Activated CD8-positive, alpha-beta memory T cell treated with anti-CD3 and anti-CD28 coated beads, Interleukin-2, amount 10 ng/mL, durations not matched to agents 7 days and 5 days (primary cell): Measurements from ENCODE around the gene MYPN. TPM values are rescaled to one million over a fixed set of nuclear protein-coding genes. Genes with fewer than 3 reads are reported as not detected.
"Not testable (repeated sequence)": the region's sequence is repeated elsewhere in the genome, so short reads cannot be mapped to it uniquely, and the experiment has no call there.

Source experiments
- ATAC-seq: fragments of 150-1000 bp; cut with Tn5 transposase; one replicate; pipeline ENCODE4 v1.10.0; 2021; ENCODE audit warnings: moderate library complexity
- CTCF ChIA-PET: fragments of 350-600 bp; sonication (Branson Sonifier 250); formaldehyde crosslinking; loops from one replicate; lab custom pipeline; 2021; ENCODE audit warnings: antibody characterized with exemption; lab: Charles Lee
- DNase-seq: peaks from one replicate; pipeline ENCODE4 v3.0.0-alpha.2; 2020
- H3K27ac Mint-ChIP-seq: one replicate; pipeline ENCODE4 v1.8.0; 2021; ENCODE audit warnings: mild to moderate bottlenecking, mixed read lengths
- H3K27me3 Mint-ChIP-seq: one replicate; pipeline ENCODE4 v1.8.0; 2021; ENCODE audit warnings: mixed read lengths
- H3K36me3 Mint-ChIP-seq: one replicate; pipeline ENCODE4 v1.8.0; 2021; ENCODE audit warnings: mild to moderate bottlenecking, mixed read lengths
- H3K4me1 Mint-ChIP-seq: one replicate; pipeline ENCODE4 v1.8.0; 2021; ENCODE audit warnings: mixed read lengths
- H3K4me3 Mint-ChIP-seq: one replicate; pipeline ENCODE4 v1.8.0; 2021; ENCODE audit warnings: mild to moderate bottlenecking, moderate library complexity, mixed read lengths
- H3K9me3 Mint-ChIP-seq: one replicate; pipeline ENCODE4 v1.8.0; 2022; ENCODE audit warnings: low read depth, mixed read lengths
- total RNA-seq, 2 experiments: library from RNA; stranded (reverse); gene quantifications; one replicate each; pipeline ENCODE4 v1.2.3, GENCODE V29; 2021

MYPN gene
- total RNA-seq, 2 experiments from 2014 or later, result not detected

DNA sequence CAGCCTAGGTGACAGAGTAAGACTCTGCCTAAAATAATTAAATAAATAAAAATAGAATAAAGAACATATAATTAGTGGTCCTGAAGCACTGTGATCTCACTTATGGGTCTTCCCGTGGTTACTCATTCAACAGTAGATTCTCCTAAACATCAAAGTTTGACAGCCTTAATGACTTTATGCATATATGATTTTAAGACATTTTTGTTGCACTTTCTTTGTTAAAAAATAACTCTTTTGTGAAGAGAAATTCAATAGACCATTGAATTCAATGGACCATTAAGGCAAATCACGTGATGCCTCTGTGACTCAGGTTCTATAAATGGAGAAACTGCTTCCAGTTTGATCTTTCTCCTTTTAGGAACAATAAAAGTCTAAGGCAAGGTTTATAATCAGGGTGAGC is 63.0 kb downstream of the MYPN start:
- DNase-seq, result no peak
- CTCF ChIA-PET, result no interaction called here
- Mint-ChIP-seq H3K27me3 (peaks cover 3% of the 10 kb centered on the region), H3K9me3 (peaks cover 2% of the 10 kb centered on the region), H3K4me1 (no peaks in the 10 kb centered on the region), H3K36me3 (no peaks in the 10 kb centered on the region), H3K4me3 (no peak overlapping the region), H3K27ac (no peak overlapping the region)
- no peak for ATAC-seq

- no peaks in the 10 kb centered on the region for H3K36me3 Mint-ChIP-seq
- CTCF ChIA-PET, result interaction anchor here (1.2 to 1.3 kb wide), 2 partner anchors 19 to 26 kb away, joined by 3 read pairs; no protein-coding TSS in a partner anchor
- ATAC-seq, result no peak
- no peaks in the 10 kb centered on the region for H3K9me3 Mint-ChIP-seq
- no peak overlapping the region for H3K4me3 Mint-ChIP-seq
- H3K4me1 Mint-ChIP-seq, result no peaks in the 10 kb centered on the region
- H3K27ac Mint-ChIP-seq, result no peak overlapping the region
- no peak for DNase-seq
- H3K27me3 Mint-ChIP-seq, result peaks cover 6% of the 10 kb centered on the region
Observed at GRCh38 chr10:68175949-68176348, 66.7 kb downstream of the MYPN start.

DNA sequence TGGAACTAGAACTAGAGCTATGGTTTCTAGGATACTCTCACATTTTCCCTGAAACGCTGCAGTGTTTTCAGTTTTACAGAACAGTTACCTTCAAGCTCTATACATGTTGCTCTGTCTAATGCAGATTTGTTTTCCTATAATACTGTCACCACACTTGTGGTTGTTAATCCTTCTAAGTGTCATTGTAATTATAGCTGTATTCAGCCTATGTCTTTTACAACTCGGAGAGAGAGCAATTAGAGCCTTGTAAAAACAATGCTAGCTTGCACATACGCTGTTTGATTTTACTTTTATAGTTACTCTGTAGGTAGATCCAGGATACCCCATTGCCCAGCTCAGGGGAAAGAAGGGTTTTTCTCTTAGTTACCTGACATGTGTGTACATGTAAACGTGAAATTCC is 67.5 kb downstream of the MYPN start:
- ATAC-seq (no peak), DNase-seq (no peak)
- Mint-ChIP-seq H3K27me3 (peaks cover 9% of the 10 kb centered on the region), H3K9me3 (no peaks in the 10 kb centered on the region), H3K36me3 (no peaks in the 10 kb centered on the region), H3K4me3 (no peak overlapping the region), H3K27ac (no peak overlapping the region), H3K4me1 (no peaks in the 10 kb centered on the region)
- CTCF ChIA-PET, result interaction anchor here (1.2 to 1.3 kb wide), 2 partner anchors 20 to 25 kb away, joined by 3 read pairs; no protein-coding TSS in a partner anchor

DNA sequence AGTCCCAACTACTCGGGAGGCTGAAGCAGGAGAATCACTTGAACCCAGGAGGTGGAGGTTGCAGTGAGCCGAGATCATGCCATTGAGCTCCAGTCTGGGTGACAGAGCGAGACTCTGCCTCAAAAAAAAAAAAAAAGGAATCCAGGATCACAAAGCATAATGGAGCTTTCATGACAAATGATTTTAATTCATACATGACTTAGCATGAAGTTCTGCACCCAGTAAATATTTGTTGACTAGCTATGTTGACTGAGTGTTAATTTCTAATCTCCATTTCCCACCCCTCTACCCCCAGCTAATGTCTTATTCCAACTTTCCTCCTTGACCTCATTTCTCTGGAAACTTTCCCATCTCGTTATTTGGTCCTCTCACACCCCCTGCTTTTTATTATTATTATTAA is 69.3 kb downstream of the MYPN start:
- Mint-ChIP-seq H3K4me1 (no peaks in the 10 kb centered on the region), H3K4me3 (no peak overlapping the region), H3K36me3 (no peaks in the 10 kb centered on the region), H3K9me3 (no peaks in the 10 kb centered on the region), H3K27ac (no peak overlapping the region), H3K27me3 (peaks cover 8% of the 10 kb centered on the region)
- no peak for ATAC-seq
- CTCF ChIA-PET, result interaction anchor here (1.1 kb wide), 1 partner anchor 23 kb away, joined by 4 read pairs; no protein-coding TSS in a partner anchor
- no peak for DNase-seq

- Mint-ChIP-seq H3K27ac (no peak overlapping the region), H3K36me3 (no peaks in the 10 kb centered on the region), H3K4me3 (no peak overlapping the region), H3K27me3 (peaks cover 10% of the 10 kb centered on the region), H3K9me3 (no peaks in the 10 kb centered on the region), H3K4me1 (no peaks in the 10 kb centered on the region)
- DNase-seq (no peak), ATAC-seq (no peak)
- CTCF ChIA-PET, result interaction anchor here (1.1 kb wide), 1 partner anchor 23 kb away, joined by 4 read pairs; no protein-coding TSS in a partner anchor
Observed at GRCh38 chr10:68179016-68179415, 69.7 kb downstream of the MYPN start.

DNA sequence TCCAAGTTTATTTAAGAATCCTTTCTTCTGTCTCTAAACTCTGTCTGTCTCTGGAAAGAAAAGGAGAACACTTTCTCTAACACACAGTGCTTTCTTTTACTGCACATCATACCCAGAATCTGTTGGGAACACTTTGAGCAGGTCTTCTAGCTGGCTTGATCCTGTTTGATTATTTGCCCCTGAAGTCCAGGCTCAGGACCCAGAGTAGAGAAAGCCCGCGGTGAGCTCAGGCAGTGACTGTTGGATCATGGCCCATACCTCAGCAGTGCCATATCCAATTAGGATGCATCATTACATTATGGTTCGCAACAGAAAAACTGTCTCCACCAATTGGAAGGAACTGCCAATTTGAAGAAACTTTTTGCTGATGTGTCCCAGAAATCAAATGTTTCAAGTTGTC is 71.2 kb downstream of the MYPN start:
- no peaks in the 10 kb centered on the region for H3K9me3 Mint-ChIP-seq
- H3K4me3 Mint-ChIP-seq, result no peak overlapping the region
- H3K36me3 Mint-ChIP-seq, result no peaks in the 10 kb centered on the region
- H3K27me3 Mint-ChIP-seq, result peaks cover 20% of the 10 kb centered on the region
- CTCF ChIA-PET, result interaction anchor here (1.1 kb wide), 1 partner anchor 32 kb away, joined by 3 read pairs; no protein-coding TSS in a partner anchor
- DNase-seq (no peak), ATAC-seq (no peak)
- no peak overlapping the region for H3K27ac Mint-ChIP-seq
- H3K4me1 Mint-ChIP-seq, result no peaks in the 10 kb centered on the region

DNA sequence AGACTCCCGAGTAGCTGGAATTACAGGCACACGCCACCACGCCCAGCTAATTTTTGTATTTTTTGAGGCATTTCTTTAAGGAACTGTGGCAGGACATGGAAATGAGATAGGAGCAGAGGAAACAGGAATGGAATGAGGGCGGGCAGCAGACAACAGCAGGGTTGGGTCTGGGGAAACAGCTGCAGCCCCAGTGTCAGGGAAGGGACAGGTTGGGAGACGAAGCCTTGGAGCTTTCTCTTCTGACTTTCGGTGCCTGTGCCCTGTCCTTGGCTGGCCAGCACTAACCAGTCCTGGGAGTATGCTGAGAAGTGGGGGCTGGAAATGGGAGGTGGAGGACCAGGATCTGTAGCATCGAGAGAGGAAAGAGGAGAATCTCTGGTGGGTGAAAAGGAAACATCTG is 75.3 kb downstream of the MYPN start:
- CTCF ChIA-PET, result no interaction called here
- Mint-ChIP-seq H3K4me1 (no peaks in the 10 kb centered on the region), H3K27me3 (peaks cover 42% of the 10 kb centered on the region), H3K9me3 (no peaks in the 10 kb centered on the region), H3K36me3 (no peaks in the 10 kb centered on the region), H3K4me3 (no peak overlapping the region), H3K27ac (no peak overlapping the region)
- ATAC-seq (no peak), DNase-seq (no peak)

- Mint-ChIP-seq H3K27ac (no peak overlapping the region), H3K36me3 (no peaks in the 10 kb centered on the region), H3K4me1 (no peaks in the 10 kb centered on the region), H3K27me3 (peaks cover 46% of the 10 kb centered on the region), H3K4me3 (no peak overlapping the region), H3K9me3 (no peaks in the 10 kb centered on the region)
- CTCF ChIA-PET, result no interaction called here
- DNase-seq, result no peak
- ATAC-seq, result no peak
Observed at GRCh38 chr10:68185085-68185484, 75.8 kb downstream of the MYPN start.

DNA sequence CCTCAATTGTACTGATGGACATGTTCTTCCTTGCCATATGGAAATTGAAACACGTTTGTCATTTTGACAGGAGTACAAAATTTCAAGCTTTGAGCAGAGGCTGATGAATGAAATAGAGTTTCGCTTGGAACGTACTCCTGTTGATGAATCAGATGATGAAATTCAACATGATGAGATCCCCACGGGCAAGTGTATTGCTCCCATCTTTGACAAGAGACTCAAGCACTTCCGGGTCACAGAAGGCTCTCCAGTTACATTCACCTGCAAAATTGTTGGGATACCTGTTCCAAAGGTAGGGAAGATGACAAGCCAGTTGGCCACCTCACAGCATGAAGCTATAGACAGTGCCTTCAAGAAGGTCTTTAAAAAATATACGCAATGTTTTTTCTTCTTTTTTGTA is 79.5 kb downstream of the MYPN start:
- Mint-ChIP-seq H3K36me3 (no peaks in the 10 kb centered on the region), H3K4me1 (no peaks in the 10 kb centered on the region), H3K9me3 (no peaks in the 10 kb centered on the region), H3K27me3 (peaks cover 69% of the 10 kb centered on the region), H3K4me3 (no peak overlapping the region), H3K27ac (no peak overlapping the region)
- DNase-seq (no peak), ATAC-seq (no peak)
- CTCF ChIA-PET, result interaction anchor here (1.2 to 1.7 kb wide), 2 partner anchors 24 to 31 kb away, joined by 3 to 5 read pairs; no protein-coding TSS in a partner anchor

- no peaks in the 10 kb centered on the region for H3K36me3 Mint-ChIP-seq
- H3K9me3 Mint-ChIP-seq, result no peaks in the 10 kb centered on the region
- H3K4me3 Mint-ChIP-seq, result no peak overlapping the region
- no peak for DNase-seq
- no peak overlapping the region for H3K27ac Mint-ChIP-seq
- no peaks in the 10 kb centered on the region for H3K4me1 Mint-ChIP-seq
- no peak for ATAC-seq
- H3K27me3 Mint-ChIP-seq, result peaks cover 59% of the 10 kb centered on the region
- CTCF ChIA-PET, result no interaction called here
Observed at GRCh38 chr10:68192113-68192512, 82.8 kb downstream of the MYPN start.

DNA sequence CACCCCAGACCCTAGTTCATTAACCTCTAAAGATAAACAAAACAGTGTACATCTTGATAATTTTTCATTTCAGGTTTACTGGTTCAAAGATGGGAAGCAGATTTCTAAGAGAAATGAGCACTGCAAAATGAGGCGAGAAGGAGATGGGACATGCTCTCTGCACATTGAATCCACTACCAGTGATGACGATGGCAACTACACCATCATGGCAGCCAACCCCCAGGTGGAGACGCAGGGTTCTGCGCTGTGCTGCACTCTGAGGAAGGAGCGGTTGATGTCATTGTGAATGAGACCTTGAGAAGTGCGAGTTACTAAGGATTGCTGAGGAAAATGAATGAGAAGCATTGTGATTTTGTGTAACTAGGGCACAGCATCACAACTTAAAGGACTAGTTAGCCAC is 85.0 kb downstream of the MYPN start:
- no peak overlapping the region for H3K27ac Mint-ChIP-seq
- ATAC-seq, result no peak

GRCh38 chr10:68195776-68196175 is 86.5 kb downstream of the MYPN start:
- H3K27me3 Mint-ChIP-seq, result peaks cover 58% of the 10 kb centered on the region
- DNase-seq, ATAC-seq, CTCF ChIA-PET, H3K4me3 Mint-ChIP-seq, H3K36me3 Mint-ChIP-seq, H3K4me1 Mint-ChIP-seq, H3K27ac Mint-ChIP-seq, H3K9me3 Mint-ChIP-seq: not testable (repeated sequence)

More for the DNA sequence above, 85.0 kb downstream of the MYPN start:
- no peak overlapping the region for H3K4me3 Mint-ChIP-seq
- H3K9me3 Mint-ChIP-seq, result no peaks in the 10 kb centered on the region
- CTCF ChIA-PET, result no interaction called here
- peaks cover 59% of the 10 kb centered on the region for H3K27me3 Mint-ChIP-seq
- no peaks in the 10 kb centered on the region for H3K36me3 Mint-ChIP-seq
- H3K4me1 Mint-ChIP-seq, result no peaks in the 10 kb centered on the region
- DNase-seq, result no peak

DNA sequence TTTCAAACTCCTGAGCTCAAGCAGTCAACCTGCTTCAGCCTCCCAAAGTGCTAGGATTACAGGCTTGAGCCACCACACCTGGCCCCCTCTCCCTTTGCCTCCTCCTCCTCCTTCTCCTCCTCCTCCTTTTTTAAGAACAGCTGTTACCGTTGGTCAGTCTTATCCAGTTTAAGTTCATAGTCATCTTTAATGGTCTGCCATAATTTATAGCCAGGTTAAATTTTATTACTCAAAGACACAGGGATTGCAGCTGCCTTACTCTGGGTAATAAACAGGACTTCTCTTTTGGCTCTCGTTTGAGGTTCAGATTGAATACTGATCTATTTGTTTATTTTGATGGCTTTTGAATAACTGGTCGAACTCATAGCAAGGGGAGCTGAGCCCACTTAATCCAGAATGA is 87.4 kb downstream of the MYPN start:
- Mint-ChIP-seq H3K9me3 (no peaks in the 10 kb centered on the region), H3K4me3 (no peak overlapping the region), H3K27ac (no peak overlapping the region), H3K27me3 (peaks cover 59% of the 10 kb centered on the region), H3K4me1 (no peaks in the 10 kb centered on the region), H3K36me3 (no peaks in the 10 kb centered on the region)
- CTCF ChIA-PET, result no interaction called here
- ATAC-seq, result no peak
- DNase-seq, result no peak

DNA sequence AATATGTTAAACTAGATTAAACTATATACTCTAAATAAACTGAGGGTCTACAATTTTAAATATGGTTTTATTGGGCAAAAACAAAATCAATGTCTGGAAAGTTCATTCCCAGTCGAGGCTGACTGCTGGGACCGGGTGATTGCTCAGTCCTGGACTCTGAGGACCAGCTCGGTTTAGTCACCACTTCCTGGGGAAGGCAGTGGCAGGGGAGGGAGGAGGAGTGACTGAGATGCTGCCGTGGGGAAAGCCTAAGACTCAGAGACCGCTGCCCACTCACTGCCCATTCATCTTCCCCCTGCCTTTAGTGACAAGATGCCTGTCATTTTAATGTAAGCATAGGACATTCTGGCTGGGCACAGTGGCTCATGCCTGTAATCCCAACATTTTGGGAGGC is 93.7 kb downstream of the MYPN start:
- H3K27ac Mint-ChIP-seq, result no peak overlapping the region
- ATAC-seq, result peak; percentile 45
- no peaks in the 10 kb centered on the region for H3K9me3 Mint-ChIP-seq
- DNase-seq, result no peak
- H3K4me1 Mint-ChIP-seq, result peaks cover 10% of the 10 kb centered on the region
- no peaks in the 10 kb centered on the region for H3K36me3 Mint-ChIP-seq
- CTCF ChIA-PET, result interaction anchor here (1.1 to 1.2 kb wide), 3 partner anchors 10 to 99 kb away, joined by 3 to 9 read pairs (median 3); no protein-coding TSS in a partner anchor
- peaks cover 35% of the 10 kb centered on the region for H3K27me3 Mint-ChIP-seq
- no peak overlapping the region for H3K4me3 Mint-ChIP-seq
